ENCODE data around the gene DMRTC2. TPM values are rescaled to one million over a fixed set of nuclear protein-coding genes. Genes with fewer than 3 reads are reported as not detected.

Gene DMRTC2
- total and polyA plus RNA-seq, 2 donors (not counting 1 experiment from before 2014, with no cell fraction given), result not detected

- TF ChIP-seq CTCF (IDR thresholded peaks at IDR 0.05) (no peak), EZH2 (IDR thresholded peaks at IDR 0.05; ENCODE audit: borderline replicate concordance, insufficient read depth, low read depth, low read length, poor library complexity, severe bottlenecking) (no peak)
- DNase-seq, result no peak
- H3K79me2 ChIP-seq (ENCODE audit: control insufficient read depth, insufficient read depth, low read length), result peaks cover 63% of the 10 kb centered on the region
- no peak overlapping the region for H3K9ac ChIP-seq (ENCODE audit: low read length)
- H3K27me3 ChIP-seq (replicated peaks in 1 of 4; ENCODE audit: control extremely low read depth in 1 of 4, control insufficient read depth in 3 of 4, insufficient read depth in 4 of 4, low read length in 3 of 4), result no peaks in the 10 kb centered on the region
- H3K36me3 ChIP-seq (replicated peaks in 1 of 2; ENCODE audit: control extremely low read depth in 1 of 2, control insufficient read depth in 1 of 2, extremely low read depth in 1 of 2, insufficient read depth in 2 of 2, low read length in 1 of 2), result peaks cover 4 to 79% of the 10 kb centered on the region in 2 experiments
- WGBS (ENCODE audit: insufficient coverage), result 77% methylated on average over 6 of the region's 6 CpGs
- POLR2A ChIA-PET, result no interaction called here
- no peaks in the 10 kb centered on the region for H3K9me3 Mint-ChIP-seq (ENCODE audit: insufficient read depth)
- H2AFZ ChIP-seq (ENCODE audit: insufficient read depth, low read depth, low read length, poor library complexity, severe bottlenecking), result no peak overlapping the region
- no peaks in the 10 kb centered on the region for H3K27me3 Mint-ChIP-seq
- peaks cover 0 to 25% of the 10 kb centered on the region in 2 donors for H3K4me1 ChIP-seq (ENCODE audit: control insufficient read depth in 2 of 2, insufficient read depth in 2 of 2, low read length in 2 of 2)
- H3K4me2 ChIP-seq (replicated peaks; ENCODE audit: low read depth, low read length, poor library complexity, severe bottlenecking), result no peak overlapping the region
- H3K4me1 Mint-ChIP-seq, result peaks cover 19% of the 10 kb centered on the region
- H3K27ac ChIP-seq (ENCODE audit: low read length in 2 of 2), result peak overlapping the region in 1 of 2 donors; percentile 19
- intact Hi-C loops (cut with micrococcal nuclease), result no loop called here
- CTCF ChIA-PET, result no interaction called here
- no peak overlapping the region for H3K4me3 ChIP-seq (ENCODE audit: control extremely low read depth in 1 of 5, extremely low read depth in 1 of 5, insufficient read depth in 1 of 5, low read depth in 2 of 5, low read length in 4 of 5)
- no peak for ATAC-seq (ENCODE audit: low read depth)
- H3K4me3 Mint-ChIP-seq, result no peak overlapping the region
- H4K20me1 ChIP-seq (ENCODE audit: control insufficient read depth, insufficient read depth, low read length, poor library complexity, severe bottlenecking), result peaks cover 91% of the 10 kb centered on the region
- peak overlapping the region; percentile 53 for H3K27ac Mint-ChIP-seq
- H3K9me3 ChIP-seq (ENCODE audit: control extremely low read depth in 1 of 3, control insufficient read depth in 2 of 3, insufficient read depth in 1 of 3, low read length in 2 of 3), result no peaks in the 10 kb centered on the region
These were observed 49.1 kb downstream of the DMRTC2 start for GRCh38 chr19:41893899-41894298.

- ChIA-PET POLR2A (interaction anchor here (1.0 kb wide), 1 partner anchor 17 kb away, joined by 3 read pairs; the partner anchor contains the start of gene CD79A), CTCF (interaction anchor here (0.7 kb wide), 2 partner anchors 28 to 50 kb away, joined by 3 read pairs; no protein-coding TSS in a partner anchor)
- WGBS (ENCODE audit: insufficient coverage), result 90% methylated on average over 12 of the region's 14 CpGs
- Mint-ChIP-seq H3K4me1 (peaks cover 17% of the 10 kb centered on the region), H3K4me3 (no peak overlapping the region), H3K27ac (peak overlapping the region; percentile 59), H3K9me3 (ENCODE audit: insufficient read depth) (no peaks in the 10 kb centered on the region), H3K27me3 (no peaks in the 10 kb centered on the region)
- ATAC-seq (ENCODE audit: low read depth) (no peak), DNase-seq (no peak)
- no peak overlapping the region for H3K27ac ChIP-seq (ENCODE audit: low read length in 2 of 2)
- H3K79me2 ChIP-seq (ENCODE audit: control insufficient read depth, insufficient read depth, low read length), result peaks cover 60% of the 10 kb centered on the region
- H3K4me1 ChIP-seq (ENCODE audit: control insufficient read depth in 2 of 2, insufficient read depth in 2 of 2, low read length in 2 of 2), result peaks cover 0 to 22% of the 10 kb centered on the region in 2 donors
- H2AFZ ChIP-seq (ENCODE audit: insufficient read depth, low read depth, low read length, poor library complexity, severe bottlenecking), result no peak overlapping the region
- peaks cover 91% of the 10 kb centered on the region for H4K20me1 ChIP-seq (ENCODE audit: control insufficient read depth, insufficient read depth, low read length, poor library complexity, severe bottlenecking)
- H3K27me3 ChIP-seq (replicated peaks in 1 of 4; ENCODE audit: control extremely low read depth in 1 of 4, control insufficient read depth in 3 of 4, insufficient read depth in 4 of 4, low read length in 3 of 4), result no peaks in the 10 kb centered on the region
- no peaks in the 10 kb centered on the region for H3K9me3 ChIP-seq (ENCODE audit: control extremely low read depth in 1 of 3, control insufficient read depth in 2 of 3, insufficient read depth in 1 of 3, low read length in 2 of 3)
- no peak for TF ChIP-seq CTCF (IDR thresholded peaks at IDR 0.05)
- peaks cover 5 to 78% of the 10 kb centered on the region in 2 experiments for H3K36me3 ChIP-seq (replicated peaks in 1 of 2; ENCODE audit: control extremely low read depth in 1 of 2, control insufficient read depth in 1 of 2, extremely low read depth in 1 of 2, insufficient read depth in 2 of 2, low read length in 1 of 2)
- H3K4me2 ChIP-seq (replicated peaks; ENCODE audit: low read depth, low read length, poor library complexity, severe bottlenecking), result no peak overlapping the region
- H3K9ac ChIP-seq (ENCODE audit: low read length), result no peak overlapping the region
- no peak overlapping the region for H3K4me3 ChIP-seq (ENCODE audit: control extremely low read depth in 1 of 5, extremely low read depth in 1 of 5, insufficient read depth in 1 of 5, low read depth in 2 of 5, low read length in 4 of 5)
- intact Hi-C loops (cut with micrococcal nuclease), result no loop called here
These were observed 49.5 kb downstream of the DMRTC2 start for GRCh38 chr19:41894350-41894749.
